Measurements from ENCODE around the gene CGB1.
"Not testable (repeated sequence)": the region's sequence is repeated elsewhere in the genome, so short reads cannot be mapped to it uniquely, and the experiment has no call there.

Gene CGB1

GRCh38 chr19:49036815-49037214 lies at the start of gene CGB1:
Gene CGB1 (minus strand): TSS chr19:49036895. CDS start chr19:49036711, 184 bp downstream.
- not testable (repeated sequence) for H3K9me3 Mint-ChIP-seq, H3K4me3 Mint-ChIP-seq, DNase-seq, H3K4me1 Mint-ChIP-seq, H3K27ac Mint-ChIP-seq, H3K36me3 Mint-ChIP-seq
- ATAC-seq (replicated peaks) = peak; percentile 23 to 34
- peaks cover 14 to 22% of the 10 kb centered on the region in 2 donors for H3K27me3 Mint-ChIP-seq

- peak overlapping the region; percentile 98 for H3K4me3 Mint-ChIP-seq
- no peaks in the 10 kb centered on the region for H3K9me3 Mint-ChIP-seq
- H3K27me3 Mint-ChIP-seq = peaks cover 0 to 5% of the 10 kb centered on the region in 2 donors
- peaks cover 27 to 52% of the 10 kb centered on the region in 2 donors for H3K4me1 Mint-ChIP-seq
- ATAC-seq (replicated peaks) (no peak), DNase-seq (no peak)
- H3K36me3 Mint-ChIP-seq = peaks cover 31 to 36% of the 10 kb centered on the region in 2 donors
- peak overlapping the region; percentile 98 for H3K27ac Mint-ChIP-seq
These were observed 49.6 kb upstream of the CGB1 start for GRCh38 chr19:49086296-49086695.

GRCh38 chr19:49085868-49086232 lies 49.2 kb upstream of the CGB1 start:
- Mint-ChIP-seq H3K4me3 (peak overlapping the region; percentile 98), H3K36me3 (peaks cover 29 to 31% of the 10 kb centered on the region in 2 donors), H3K27ac (peak overlapping the region; percentile 98), H3K9me3 (no peaks in the 10 kb centered on the region), H3K4me1 (peaks cover 24 to 47% of the 10 kb centered on the region in 2 donors), H3K27me3 (peaks cover 0 to 5% of the 10 kb centered on the region in 2 donors)
- DNase-seq (no peak), ATAC-seq (replicated peaks) (no peak)

GRCh38 chr19:49085020-49085867 lies 48.5 kb upstream of the CGB1 start, which contains the start of gene SNRNP70:
Gene SNRNP70 (plus strand): TSS chr19:49085451. CDS start chr19:49086415, 964 bp downstream.
- DNase-seq (peak; percentile 99), ATAC-seq (replicated peaks) (peak; percentile 96 to 98)
- peaks cover 19 to 41% of the 10 kb centered on the region in 2 donors for H3K4me1 Mint-ChIP-seq
- peaks cover 0 to 11% of the 10 kb centered on the region in 2 donors for H3K27me3 Mint-ChIP-seq
- peaks cover 23 to 25% of the 10 kb centered on the region in 2 donors for H3K36me3 Mint-ChIP-seq
- H3K4me3 Mint-ChIP-seq = peak within 1 kb of the TSS; percentile 98
- no peaks in the 10 kb centered on the region for H3K9me3 Mint-ChIP-seq
- peak within 1 kb of the TSS; percentile 98 for H3K27ac Mint-ChIP-seq

- H3K9me3 Mint-ChIP-seq = no peaks in the 10 kb centered on the region
- peaks cover 19 to 39% of the 10 kb centered on the region in 2 donors for H3K4me1 Mint-ChIP-seq
- ATAC-seq (replicated peaks) (no peak), DNase-seq (no peak)
- H3K36me3 Mint-ChIP-seq = peaks cover 20 to 21% of the 10 kb centered on the region in 2 donors
- peak overlapping the region; percentile 98 for H3K4me3 Mint-ChIP-seq
- H3K27me3 Mint-ChIP-seq = peaks cover 0 to 11% of the 10 kb centered on the region in 2 donors
- peak overlapping the region; percentile 98 for H3K27ac Mint-ChIP-seq
These were observed 47.7 kb upstream of the CGB1 start for GRCh38 chr19:49084206-49085019.

DNA sequence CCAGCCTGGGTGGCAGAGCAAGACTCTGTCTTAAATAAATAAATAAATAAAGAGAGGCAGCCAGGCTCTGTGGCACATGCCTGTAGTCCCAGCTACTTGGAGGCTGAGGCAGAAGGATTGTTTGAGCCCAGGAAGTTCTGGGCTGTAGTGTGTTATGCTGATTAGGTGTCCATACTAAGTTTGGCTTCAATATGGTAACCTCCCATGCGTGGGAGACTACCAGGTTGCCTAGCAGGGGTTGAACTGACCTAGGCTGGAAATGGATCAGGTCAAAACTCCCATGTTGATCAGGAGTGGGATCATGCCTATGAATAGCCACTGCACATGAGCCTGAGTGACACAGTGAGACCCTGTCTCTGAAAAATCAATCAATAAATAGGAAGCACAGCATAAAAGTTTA lies 44.6 kb upstream of the CGB1 start:
- no peak overlapping the region for H3K4me3 Mint-ChIP-seq
- peaks cover 9 to 10% of the 10 kb centered on the region in 2 donors for H3K36me3 Mint-ChIP-seq
- no peaks in the 10 kb centered on the region for H3K9me3 Mint-ChIP-seq
- H3K27me3 Mint-ChIP-seq = peaks cover 2 to 15% of the 10 kb centered on the region in 2 donors
- DNase-seq (no peak), ATAC-seq (replicated peaks) (no peak)
- H3K4me1 Mint-ChIP-seq = peaks cover 8 to 12% of the 10 kb centered on the region in 2 donors
- no peak overlapping the region for H3K27ac Mint-ChIP-seq

GRCh38 chr19:49080392-49080791 lies 43.7 kb upstream of the CGB1 start:
- no peak for DNase-seq
- peaks cover 6 to 8% of the 10 kb centered on the region in 2 donors for H3K4me1 Mint-ChIP-seq
- H3K4me3 Mint-ChIP-seq = no peak overlapping the region
- peaks cover 11 to 24% of the 10 kb centered on the region in 2 donors for H3K27me3 Mint-ChIP-seq
- H3K36me3 Mint-ChIP-seq = peaks cover 2 to 4% of the 10 kb centered on the region in 2 donors
- H3K9me3 Mint-ChIP-seq = no peaks in the 10 kb centered on the region
- ATAC-seq (replicated peaks) = no peak
- H3K27ac Mint-ChIP-seq = no peak overlapping the region

DNA sequence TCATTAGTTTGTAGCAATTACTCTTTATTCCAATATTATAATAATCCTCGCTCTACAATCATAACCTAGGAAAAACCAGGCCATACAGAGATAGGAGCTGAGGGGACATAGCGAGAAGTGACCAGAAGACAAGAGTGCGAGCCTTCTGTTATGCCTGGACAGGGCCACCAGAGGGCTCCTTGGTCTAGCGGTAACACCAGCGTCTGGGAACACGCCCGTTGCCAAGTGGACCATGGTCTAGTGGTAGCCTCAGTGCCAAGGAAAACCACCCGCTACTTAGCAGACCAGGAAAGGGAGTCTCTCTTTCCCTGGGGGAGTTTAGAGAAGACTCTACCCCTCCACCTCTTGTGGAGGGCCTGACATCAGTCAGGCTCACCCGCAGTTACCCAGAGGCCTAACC lies 38.2 kb upstream of the CGB1 start:
- Mint-ChIP-seq H3K36me3 (peaks cover 4 to 15% of the 10 kb centered on the region in 2 donors), H3K4me1 (peaks cover 9 to 16% of the 10 kb centered on the region in 2 donors), H3K27me3 (peaks cover 41 to 62% of the 10 kb centered on the region in 2 donors)
- not testable (repeated sequence) for H3K4me3 Mint-ChIP-seq; H3K27ac Mint-ChIP-seq; ATAC-seq (replicated peaks); H3K9me3 Mint-ChIP-seq; DNase-seq

DNA sequence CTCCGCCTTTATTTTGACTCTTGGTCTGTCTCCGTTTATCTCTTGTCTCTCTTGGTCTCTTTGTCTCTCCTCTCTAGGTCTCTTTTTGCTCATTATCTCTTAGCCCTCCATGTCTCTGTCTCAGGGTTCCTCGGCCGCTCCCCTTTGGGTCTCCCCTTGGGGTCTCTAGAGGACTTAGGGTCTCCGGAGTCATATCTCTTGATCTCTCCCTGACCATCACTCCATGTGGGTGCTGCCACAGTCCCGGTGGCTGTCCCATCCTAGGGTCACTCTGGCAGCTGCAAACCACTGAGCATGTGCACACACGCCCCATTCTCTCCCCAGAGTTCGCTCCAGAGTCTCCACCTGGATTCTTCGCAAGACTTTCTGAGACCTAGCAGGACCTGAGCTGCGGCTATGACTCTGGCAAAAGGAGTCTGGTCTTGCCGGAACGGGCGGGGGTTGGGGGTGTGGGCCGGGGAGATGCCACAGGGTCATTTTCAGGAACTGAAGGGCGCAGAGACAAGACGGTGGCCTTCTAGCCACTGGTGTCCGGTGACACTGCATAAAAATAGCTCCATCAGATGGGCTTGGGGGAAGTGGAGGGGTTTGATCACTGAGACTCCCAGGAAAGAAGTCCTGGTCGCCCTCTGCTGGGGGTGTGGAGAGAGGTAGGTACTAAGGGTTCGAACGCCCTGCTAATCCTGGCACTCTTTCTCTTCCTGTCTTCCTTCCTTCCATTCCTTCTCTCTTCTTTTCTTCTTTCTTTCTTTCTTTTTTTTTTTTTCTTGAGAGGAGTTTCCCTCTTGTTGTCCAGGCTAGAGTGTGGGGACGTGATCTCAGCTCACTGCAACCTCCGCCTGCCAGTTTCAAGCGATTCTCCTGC lies 37.1 kb upstream of the CGB1 start:
- no peak for ATAC-seq (replicated peaks)
- Mint-ChIP-seq H3K27me3 (peaks cover 52 to 74% of the 10 kb centered on the region in 2 donors), H3K36me3 (peaks cover 4 to 15% of the 10 kb centered on the region in 2 donors), H3K4me1 (peaks cover 9 to 16% of the 10 kb centered on the region in 2 donors), H3K27ac (peak overlapping the region; percentile 68), H3K4me3 (peak overlapping the region; percentile 70 to 72), H3K9me3 (peaks cover 8 to 10% of the 10 kb centered on the region in 2 donors)
- DNase-seq = no peak

GRCh38 chr19:49071860-49072547 lies 35.3 kb upstream of the CGB1 start:
- H3K4me3 Mint-ChIP-seq = peak overlapping the region in 1 of 2 donors; percentile 31
- ATAC-seq (replicated peaks) (no peak), DNase-seq (no peak)
- H3K4me1 Mint-ChIP-seq = peaks cover 9 to 16% of the 10 kb centered on the region in 2 donors
- peaks cover 4 to 15% of the 10 kb centered on the region in 2 donors for H3K36me3 Mint-ChIP-seq
- peaks cover 61 to 84% of the 10 kb centered on the region in 2 donors for H3K27me3 Mint-ChIP-seq
- H3K27ac Mint-ChIP-seq = no peak overlapping the region
- peaks cover 8 to 10% of the 10 kb centered on the region in 2 donors for H3K9me3 Mint-ChIP-seq

GRCh38 chr19:49070416-49070815 lies 33.7 kb upstream of the CGB1 start:
- Mint-ChIP-seq H3K27me3 (peaks cover 65 to 88% of the 10 kb centered on the region in 2 donors), H3K27ac (no peak overlapping the region), H3K9me3 (peaks cover 8 to 10% of the 10 kb centered on the region in 2 donors), H3K36me3 (peaks cover 4 to 15% of the 10 kb centered on the region in 2 donors), H3K4me1 (peaks cover 12 to 19% of the 10 kb centered on the region in 2 donors), H3K4me3 (no peak overlapping the region)
- DNase-seq = no peak
- ATAC-seq (replicated peaks) = no peak

DNA sequence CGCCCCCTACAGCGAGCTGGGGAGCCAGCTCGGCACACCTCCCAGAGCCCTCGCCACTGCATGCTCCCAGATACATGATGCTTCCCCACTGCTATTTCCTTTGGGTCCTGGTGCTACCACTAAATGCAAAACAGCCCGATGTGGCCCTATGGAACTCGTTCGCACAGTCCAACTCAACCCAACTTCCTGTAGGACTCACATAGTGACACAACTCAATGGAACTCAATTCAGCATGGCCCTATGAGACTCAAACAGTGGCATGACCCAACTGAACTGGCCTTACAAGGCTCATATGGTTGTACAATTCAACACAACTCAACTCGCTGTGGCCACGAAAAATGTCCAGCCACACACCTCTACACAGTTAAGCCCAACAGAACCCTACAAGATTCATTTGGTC lies 32.3 kb upstream of the CGB1 start:
- ATAC-seq (replicated peaks) (no peak), DNase-seq (no peak)
- no peak overlapping the region for H3K4me3 Mint-ChIP-seq
- peaks cover 4 to 15% of the 10 kb centered on the region in 2 donors for H3K36me3 Mint-ChIP-seq
- peaks cover 8 to 10% of the 10 kb centered on the region in 2 donors for H3K9me3 Mint-ChIP-seq
- peaks cover 11 to 20% of the 10 kb centered on the region in 2 donors for H3K4me1 Mint-ChIP-seq
- no peak overlapping the region for H3K27ac Mint-ChIP-seq
- H3K27me3 Mint-ChIP-seq = peaks cover 64 to 84% of the 10 kb centered on the region in 2 donors

GRCh38 chr19:49067554-49067953 lies 30.9 kb upstream of the CGB1 start:
- no peak for ATAC-seq (replicated peaks)
- Mint-ChIP-seq H3K4me3 (no peak overlapping the region), H3K9me3 (peaks cover 7 to 10% of the 10 kb centered on the region in 2 donors), H3K27ac (no peak overlapping the region), H3K27me3 (peaks cover 50 to 81% of the 10 kb centered on the region in 2 donors), H3K4me1 (peaks cover 4 to 5% of the 10 kb centered on the region in 2 donors), H3K36me3 (peaks cover 3 to 6% of the 10 kb centered on the region in 2 donors)
- DNase-seq = no peak

All from stimulated activated naive B cell treated with anti-CD40 and anti-IgM and Interleukin-4, amounts not matched to agents 10 μg/mL and 1 μg/mL and 100 μg/mL, for 72 hours (primary cell).